NCI-H146 (cell line): ENCODE data around the gene C8A.

Experiments
- DNase-seq: peaks from one replicate; lab custom pipeline; 2025; lab: John Stamatoyannopoulos, UW

Gene C8A

DNA sequence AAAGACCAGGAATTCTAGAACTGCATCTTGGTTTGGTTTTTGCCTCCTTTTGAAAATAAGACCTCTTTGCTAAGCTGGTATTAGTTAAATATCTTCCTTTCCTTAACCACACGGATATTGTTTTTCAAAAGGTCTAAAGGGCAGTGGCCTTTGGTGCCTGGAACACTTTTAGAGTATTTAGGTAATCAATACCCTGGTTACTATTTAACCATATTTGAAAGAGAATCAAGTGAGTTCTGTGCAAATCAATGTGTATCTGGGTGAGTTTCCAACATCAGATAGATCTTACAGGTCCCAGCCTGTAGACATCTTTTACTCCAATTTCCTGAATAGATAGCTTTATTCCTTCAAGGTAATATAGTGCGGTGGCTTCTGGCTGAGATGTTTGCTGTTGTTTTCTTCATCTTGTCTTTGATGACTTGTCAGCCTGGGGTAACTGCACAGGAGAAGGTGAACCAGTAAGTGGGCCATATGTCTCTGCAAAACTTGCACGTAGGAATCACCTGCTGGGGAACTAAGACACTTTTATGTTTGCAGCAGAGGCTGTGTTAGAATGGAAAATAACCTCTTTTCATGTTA, at the start of gene C8A:
C8A (plus strand) TSS at position 277 of the 579 bp plus-strand sequence; CDS start at position 382, 105 bp downstream.
- DNase-seq = no peak

DNA sequence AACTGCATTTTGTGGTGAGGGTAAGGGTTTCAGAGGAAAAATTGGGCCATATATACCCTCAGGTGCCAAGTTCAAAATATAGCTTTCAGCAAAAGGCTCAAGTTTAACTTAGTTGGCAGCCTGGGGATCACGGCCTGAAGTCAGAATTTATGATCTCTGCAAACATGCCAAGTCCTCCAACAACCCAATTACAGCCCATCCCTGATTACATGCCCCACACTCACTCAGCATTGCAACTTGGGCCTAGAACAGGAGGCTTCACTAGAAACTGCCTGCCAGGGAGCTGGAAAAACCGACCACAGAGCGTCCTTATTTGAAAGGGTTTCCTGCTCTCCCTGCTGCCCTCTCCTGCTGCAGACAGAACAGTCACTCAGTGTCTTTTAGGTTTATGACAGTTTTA, 47.8 kb upstream of the C8A start:
- no peak for DNase-seq

DNA sequence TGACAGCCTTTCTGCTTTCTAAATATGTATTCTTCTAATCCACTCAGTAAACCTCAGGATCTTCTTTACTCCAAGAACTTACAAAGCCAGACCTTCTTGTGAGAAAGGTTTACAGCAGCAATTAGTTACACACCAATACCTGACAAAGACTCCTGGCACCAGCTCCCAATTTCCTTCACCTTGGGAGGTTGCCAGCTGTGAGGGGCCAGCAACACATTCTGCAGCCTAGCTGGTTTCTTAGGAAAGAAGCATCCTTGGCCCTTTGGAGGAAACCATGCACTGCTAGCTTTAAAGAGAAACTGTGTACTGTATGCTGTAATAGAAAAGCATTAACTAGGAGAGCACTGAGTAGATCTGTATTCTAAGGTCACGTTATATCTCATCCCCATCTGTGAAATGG, 46.2 kb upstream of the C8A start:
- no peak for DNase-seq

DNA sequence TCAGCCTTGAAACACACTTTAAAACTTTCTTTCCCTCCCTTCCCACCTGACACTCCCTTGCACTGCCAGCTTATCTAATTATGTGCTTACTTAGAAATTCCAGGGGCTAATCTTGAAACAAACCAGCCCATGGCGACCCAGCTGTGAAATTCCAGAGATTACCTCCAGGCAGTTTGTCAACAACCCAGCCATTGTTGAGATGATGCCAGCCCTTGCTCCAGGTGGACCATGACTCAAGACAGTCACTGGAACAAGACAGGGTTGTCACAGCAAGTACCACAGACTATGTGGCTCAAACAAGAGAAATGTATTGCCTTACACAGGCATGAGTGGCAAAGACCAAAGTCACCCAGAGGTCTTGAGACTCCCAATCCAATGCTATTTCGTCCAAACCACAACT, 43.3 kb upstream of the C8A start:
- no peak for DNase-seq

DNA sequence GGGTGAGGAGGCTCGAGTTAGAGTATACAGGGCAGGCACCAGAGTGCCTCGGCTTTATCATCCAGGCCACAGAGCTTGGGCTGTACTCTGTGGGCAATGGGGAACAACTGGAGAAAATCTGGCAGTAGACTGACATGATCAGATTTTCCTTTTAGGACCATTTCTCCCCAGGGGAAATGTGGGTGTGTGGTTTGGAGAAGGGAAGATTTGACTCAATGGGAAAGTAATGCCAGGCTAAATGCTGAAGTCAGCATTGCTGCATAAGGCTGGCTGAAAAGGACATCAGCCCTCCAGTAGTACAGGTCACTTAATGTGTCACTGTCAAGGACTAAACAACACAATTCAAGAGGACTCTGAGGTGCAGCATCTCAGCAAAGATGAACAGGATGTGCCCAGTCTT, 40.4 kb upstream of the C8A start:
- DNase-seq = no peak

DNA sequence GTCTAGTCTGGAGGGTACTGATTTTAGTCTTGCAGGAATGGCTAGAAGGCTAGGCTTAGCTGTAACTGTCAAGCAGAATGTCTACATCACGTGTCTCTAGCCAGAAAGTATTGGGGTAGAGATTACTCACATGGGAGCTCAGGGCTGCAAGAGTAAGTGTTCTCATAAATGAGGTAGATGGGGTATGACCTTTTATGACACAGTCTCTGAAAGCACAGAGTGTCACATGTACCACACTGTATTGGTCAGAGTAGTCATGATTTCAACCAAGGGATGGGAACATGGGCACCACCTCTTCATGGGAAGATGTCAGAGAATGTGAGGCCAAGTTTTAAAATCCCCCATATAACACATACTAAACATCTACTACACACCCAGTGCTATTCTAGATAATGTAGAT, 38.3 kb upstream of the C8A start:
- DNase-seq = no peak

DNA sequence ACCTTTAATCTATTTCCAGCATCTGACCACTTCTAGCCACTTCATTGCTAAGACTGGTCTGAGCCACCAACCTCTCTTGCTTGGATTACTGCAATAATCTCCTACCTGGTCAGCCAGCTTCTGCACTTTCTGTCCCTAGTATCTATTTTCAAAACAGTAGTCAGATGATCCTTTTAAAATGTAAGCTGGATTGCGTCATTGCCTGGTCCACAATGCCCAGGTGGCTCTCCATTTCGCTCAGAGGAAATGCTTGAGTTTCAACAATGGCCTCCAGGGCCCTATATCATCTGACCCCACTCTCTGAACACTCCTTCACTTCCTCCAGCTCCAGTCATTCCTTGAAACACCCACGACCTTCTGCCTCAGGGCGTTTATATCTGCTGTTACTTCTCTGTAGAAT, 37.7 kb upstream of the C8A start:
- DNase-seq = no peak

DNA sequence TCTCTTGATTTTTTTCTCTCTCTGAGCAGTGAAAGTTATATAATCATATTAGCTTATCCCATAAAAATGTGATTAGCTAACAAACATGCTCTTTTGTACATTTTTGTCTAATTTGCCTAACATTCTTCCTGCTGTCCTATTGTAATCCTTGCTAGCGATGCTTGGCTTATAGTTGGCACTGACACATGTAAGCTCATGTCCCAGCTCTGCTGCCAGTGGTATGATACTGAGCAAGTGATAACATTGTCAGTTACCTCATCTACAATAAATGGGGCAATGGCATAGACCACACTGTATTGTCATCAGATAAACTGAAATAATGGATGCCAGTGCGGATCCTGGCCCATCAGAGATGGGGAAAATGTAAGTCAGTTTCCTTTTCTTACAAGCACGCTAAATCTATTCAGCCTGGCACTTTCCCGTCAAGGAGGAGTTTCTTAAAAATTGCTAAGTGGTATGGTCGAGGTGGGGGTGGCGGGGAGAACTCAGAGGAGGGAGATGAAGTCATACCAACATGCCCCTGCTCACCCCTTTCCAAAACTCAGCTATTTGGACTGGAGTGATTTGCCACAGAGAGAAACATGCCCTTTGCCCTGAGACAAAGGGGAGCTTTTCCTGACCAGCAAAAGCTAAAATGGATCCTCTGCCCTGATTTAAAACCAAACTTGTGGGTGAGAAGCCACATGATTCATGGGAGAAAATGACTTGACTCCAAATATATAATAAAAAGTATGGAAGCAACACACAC, 36.7 kb upstream of the C8A start:
- DNase-seq = no peak

DNA sequence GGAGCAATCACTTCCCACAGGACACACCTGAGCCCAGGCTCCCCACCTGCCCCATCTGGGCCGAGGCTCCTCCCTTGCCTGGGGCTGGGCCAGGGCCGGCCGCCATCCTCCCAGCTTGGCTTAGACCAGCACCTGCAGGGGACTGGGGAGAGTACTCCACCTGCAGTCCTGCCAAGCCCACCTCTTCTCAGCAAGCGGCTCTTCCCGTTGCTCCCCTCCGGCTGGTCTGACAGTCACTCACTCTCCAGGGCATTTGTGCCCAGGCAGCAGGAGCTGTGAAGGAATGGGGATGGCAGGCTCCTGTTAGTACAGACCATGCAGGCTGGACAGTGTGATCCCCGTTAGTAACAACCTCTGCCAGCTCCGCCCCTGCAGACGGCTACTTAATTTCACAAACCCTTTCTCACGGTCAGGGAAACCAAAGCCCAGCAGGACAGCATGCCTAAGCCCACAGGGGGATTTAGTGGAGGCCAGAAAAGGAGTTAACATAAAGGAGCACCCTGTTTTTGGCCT, 35.2 kb upstream of the C8A start, which contains the start of gene FYB2:
FYB2 (minus strand) TSS at position 18 of the 513 bp plus-strand sequence. CDS start 114 bp downstream, outside the sequence.
- no peak for DNase-seq

DNA sequence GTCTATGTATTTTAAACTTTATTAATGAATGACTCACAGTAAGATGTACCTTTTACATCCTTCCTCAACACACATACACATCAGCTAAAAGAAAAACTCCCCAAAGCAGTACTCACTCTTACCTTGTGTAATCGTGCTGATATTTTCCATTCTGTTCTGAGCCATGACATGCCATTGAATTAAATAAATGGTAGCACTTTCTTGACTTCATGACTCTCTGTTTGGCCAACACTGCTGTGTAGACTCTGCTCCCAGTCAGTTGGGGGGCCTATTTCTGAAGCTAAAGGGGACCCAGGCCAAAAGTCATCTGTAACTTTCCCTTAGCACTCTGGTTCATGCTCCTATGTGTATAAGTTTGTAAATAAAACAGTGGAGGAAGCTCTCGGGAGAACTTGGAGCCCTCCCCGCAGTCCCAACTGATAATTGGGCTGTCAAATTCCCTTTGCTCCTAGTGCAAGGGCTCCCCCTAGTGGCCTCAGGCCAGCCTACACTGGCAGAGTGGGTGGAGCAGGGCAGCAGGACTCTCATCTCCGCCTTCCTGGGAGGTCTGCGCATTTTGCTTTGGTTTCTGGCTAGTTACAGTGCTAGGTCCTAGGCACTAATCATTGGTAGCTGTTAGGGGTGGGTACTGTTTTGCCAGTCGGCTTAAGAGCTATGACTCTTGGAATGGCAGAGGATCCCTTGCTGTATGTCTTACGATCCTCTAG, 33.7 kb upstream of the C8A start:
- peak; percentile 52 for DNase-seq

DNA sequence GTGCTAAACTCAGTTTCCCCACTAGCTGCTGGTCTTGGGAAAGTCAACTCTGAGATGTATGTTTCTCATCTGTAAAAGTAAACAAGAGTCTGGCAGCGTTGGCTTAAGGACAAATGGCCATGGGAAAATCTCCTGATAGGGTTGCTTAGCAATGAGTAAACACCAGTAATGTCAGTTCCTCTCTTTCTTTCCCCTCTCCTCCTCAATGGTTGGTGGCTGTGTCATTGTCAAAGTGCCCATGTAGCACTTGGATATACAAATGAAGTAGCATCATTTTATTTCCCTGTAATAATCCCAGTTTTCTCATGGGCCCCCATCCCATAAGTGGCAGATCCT, 33.2 kb upstream of the C8A start:
- no peak for DNase-seq

DNA sequence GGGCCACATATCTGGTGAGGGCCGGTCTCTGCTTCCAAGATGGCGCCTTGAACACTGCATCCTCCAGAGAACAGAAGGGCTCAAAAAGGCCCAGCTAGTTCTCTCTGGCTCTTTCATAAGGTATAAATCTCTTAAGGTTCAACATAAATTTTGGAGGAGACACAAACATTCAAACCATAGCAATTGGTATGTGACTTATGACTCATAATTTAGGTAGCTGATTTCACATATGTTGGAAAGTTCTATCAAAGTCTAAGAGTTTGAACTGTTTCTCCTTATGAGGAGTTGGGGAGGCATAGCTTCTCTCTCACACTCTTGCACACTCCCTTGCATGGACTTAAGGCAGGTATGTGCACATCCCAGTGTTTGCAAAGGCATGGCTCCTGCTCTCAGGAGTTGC, 30.3 kb upstream of the C8A start:
- no peak for DNase-seq

DNA sequence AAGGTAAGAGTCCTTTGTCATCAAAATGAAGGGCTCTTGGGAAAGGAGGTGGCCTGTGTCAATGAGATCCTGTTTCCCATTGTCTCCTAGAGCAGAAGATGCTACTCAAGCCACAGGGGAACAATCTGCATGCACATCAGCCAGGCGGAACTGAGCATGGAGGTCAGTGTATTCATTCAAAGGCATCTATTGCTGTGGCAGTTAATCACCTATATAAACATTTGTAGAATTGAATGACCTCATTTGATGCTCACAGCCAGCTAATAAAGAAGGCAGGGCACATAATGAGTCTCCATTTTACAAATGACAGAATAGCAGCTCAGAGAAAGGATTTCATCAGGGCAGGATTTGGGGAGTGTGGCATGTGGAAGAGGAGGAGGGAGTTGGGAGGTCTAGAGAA, 29.7 kb upstream of the C8A start:
- no peak for DNase-seq

DNA sequence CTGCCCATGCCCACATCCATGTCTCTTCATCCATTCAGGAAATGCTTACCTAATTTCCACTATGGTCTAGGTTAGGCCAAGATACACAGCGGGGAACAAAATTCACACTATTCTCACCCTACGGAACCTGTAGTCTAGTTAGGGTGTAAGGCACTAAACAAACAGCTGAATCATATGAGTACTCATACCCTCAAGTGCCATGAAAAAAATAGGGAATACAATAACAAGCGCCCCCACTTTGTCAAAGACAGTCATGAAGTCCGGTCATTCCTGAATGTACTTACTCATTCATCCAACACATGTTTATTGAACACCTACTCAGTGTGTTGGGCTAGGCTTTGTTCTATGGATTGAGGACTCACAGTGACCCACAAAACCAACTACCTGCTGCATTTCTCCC, 29.2 kb upstream of the C8A start:
- no peak for DNase-seq

DNA sequence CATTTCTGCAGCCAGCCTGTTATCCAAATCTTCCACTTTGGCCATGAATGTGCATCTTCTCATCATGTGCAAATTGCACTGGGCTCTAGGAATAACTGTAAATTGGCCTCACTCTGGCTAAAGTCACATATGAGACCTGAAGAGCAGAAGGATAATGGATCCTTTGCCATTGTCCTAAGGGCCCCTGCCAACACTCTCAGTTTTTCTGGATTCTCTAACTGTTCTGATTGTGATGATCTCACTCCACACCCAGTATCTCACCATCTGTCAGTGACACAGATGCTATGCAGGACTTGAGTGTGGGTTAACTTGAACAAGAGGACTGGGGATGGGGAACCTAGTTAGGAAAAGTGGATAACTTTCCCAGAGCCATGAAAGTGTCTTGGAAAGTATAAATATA, 26.9 kb upstream of the C8A start:
- DNase-seq = no peak

DNA sequence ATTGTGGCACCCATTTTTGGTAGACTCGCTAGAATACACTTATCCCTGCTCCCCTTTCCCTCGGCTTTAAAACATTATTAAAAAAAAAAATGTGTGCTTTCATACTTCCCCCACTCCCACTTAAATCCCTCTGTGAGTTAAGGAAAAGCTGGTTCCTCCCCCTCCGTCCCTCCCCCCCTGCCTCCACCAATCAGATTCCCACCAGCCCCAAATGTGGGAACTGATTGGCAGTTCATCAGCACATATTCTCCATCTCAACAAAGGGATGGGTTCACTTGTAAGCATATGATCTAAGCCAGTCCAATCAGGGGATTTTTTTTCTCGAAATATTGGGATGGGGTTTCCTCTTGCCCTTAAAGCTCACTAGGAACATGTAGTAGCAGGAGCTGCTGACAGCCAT, 24.5 kb upstream of the C8A start:
- no peak for DNase-seq

DNA sequence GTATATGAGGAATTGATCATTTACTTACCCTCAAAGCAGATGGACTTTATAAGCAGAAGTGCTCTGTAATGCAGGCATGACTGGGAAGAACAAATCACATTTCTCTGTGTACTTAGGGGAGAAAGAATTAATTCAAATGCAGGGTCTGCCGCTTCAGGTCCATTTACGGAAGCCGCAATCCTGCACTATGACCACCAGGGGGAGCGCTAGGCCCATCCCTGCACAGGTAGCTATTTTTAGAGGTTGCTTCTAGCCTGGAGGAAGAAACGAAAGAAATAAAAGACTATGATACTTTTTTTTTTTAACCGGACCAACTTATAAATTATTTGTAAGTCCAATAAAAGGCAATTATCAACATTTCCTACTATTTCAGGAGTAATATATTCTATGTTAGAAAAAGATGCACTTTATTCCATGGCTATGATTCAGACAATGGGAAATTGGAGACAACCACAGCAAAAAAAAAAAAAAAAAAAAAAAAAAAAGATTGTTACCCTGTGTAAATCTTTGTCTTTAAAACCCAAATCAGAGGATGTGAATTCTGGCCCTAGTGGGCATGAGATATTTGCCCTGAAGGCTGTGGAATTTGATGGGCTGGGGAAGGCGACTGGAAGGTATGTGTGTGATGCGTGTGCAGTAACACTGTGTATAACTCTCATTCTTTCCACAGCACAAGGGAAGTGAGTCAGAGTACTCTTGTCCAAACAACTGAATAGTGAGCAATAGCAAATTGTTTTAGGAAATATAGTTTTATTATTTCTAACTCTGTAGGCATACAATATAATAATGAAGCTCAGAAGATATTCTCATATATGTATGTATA, 22.5 kb upstream of the C8A start:
- peak; percentile 24 for DNase-seq

DNA sequence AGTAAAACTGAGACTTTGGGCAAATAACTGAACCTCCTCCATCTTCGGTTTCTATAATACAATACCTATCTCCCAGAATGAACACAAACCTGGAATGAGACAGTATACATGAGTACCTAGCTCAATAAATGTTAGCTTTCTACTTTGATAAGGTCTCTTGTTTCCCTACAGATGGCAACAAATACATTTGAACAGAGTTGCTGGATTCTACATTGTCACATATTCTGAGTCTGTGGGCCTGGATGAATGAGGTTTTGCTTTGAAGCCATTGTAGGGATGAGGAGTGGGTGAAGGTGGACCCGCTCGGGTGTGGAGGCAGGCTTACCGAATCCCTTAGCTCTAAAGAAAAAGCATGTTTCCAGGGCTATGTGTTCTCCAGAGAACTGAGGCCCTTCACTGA, 21.5 kb upstream of the C8A start:
- DNase-seq = no peak

DNA sequence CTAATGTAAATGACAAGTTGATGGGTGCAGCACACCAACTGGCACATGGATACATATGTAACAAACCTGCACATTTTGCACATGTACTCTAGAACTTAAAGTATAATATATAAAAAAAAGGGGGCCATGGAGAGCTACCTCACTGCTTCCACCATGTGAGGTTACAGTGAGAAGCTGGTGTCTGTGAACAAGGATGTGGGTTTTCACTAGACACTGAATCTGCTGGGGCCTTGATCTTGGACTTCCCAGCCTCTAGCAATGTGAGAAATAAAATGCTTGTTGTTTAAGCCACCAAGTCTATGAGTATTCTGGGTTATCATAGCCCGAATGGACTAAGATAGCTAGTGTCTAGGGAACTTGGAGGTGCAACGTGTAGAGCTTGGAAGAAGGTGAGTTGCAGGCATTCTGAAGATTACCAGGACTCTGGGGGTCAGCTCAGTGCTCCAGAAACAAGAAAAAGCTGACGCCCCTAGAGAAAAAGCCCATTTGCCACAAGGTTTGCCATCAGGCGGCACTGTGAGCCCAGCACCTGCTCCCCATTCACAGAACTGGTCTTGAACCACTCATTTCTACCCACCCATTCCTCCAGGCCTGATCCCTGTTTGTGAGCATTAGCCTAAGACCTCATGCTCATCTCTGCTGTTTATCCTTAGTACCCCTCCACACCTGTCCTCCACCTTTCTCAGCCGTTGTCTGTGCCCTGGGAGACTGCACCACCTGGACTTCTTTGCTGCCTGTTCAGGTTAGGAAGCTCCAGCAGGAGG, 20.3 kb upstream of the C8A start:
- no peak for DNase-seq

DNA sequence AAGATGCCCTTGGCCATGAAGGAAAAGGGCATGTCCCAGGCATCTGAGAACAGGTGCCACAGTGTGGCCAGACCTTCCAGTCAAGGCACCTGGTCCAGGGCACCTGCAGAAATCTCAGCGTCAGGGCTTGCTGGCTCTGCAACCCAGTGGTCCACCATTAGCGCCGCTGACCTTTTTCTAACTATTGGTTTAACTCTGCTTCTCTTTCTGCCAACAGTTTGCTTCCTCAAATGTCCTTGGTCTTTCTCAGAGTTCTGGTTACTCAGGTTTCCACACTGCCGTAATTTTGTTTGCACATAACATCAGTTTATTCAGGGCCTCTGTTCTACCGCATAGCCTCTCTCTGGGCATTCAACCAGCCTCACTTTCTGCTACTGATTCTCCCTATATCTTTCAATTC, 18.9 kb upstream of the C8A start:
- no peak for DNase-seq

DNA sequence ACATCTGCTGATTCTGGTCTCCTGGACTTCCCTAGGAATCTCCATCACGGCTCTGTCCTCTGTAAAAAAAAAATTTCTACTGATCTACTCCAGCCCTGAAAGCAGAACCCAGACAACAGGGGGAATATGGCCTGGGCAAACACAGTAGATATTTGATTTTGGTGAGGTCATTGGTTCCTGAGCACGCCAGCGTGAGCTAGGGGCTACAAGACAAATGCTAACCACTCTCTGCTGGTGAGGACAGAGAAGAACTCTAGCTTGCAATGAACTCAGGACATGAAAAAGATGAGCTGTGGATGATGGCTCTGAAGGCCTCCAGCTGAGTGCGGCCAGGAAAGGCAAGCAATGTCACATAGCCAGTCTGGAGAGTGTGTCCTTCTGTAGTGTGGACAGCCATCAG, 18.2 kb upstream of the C8A start:
- no peak for DNase-seq
